GM12878 (cell line): ENCODE results near the gene PGGT1B. TPM values are rescaled to one million over a fixed set of nuclear protein-coding genes. Genes with fewer than 3 reads are reported as not detected.

Experiments used
- ATAC-seq: fragments of 200-7000 bp; cut with Tn5 transposase; 3 replicates; pipeline ENCODE4 v1.9.1; 2020; ENCODE audit warnings: mild to moderate bottlenecking, moderate library complexity
- BruUV-seq: library from RNA; stranded (reverse); fragments of 400-500 nt; replicated peaks from 2 replicates; lab custom pipeline; 2021; lab: Mats Ljungman, UMichigan
- CTCF ChIA-PET: fragments of 300-600 bp; sonication (Branson Sonifier 250); formaldehyde crosslinking; extraction: SDS; loops from one replicate; lab custom pipeline; 2021; ENCODE audit warnings: inconsistent platforms; lab: Yijun Ruan, JAX
- POLR2A ChIA-PET: fragments of 350-600 bp; formaldehyde crosslinking; extraction: SDS; loops from one replicate; lab custom pipeline; 2021; ENCODE audit warnings: inconsistent platforms; lab: Charles Lee
- RAD21 ChIA-PET: fragments of 300-600 bp; sonication (Branson Sonifier 250); formaldehyde crosslinking; loops from one replicate; lab custom pipeline; 2023; ENCODE audit warnings: antibody characterized with exemption; ENCODE audit not compliant: unreplicated experiment; lab: Charles Lee
- SMC1A ChIA-PET: fragments of 300-600 bp; sonication (Branson Sonifier 250); formaldehyde crosslinking; loops from one replicate; lab custom pipeline; 2023; ENCODE audit not compliant: unreplicated experiment, uncharacterized antibody; lab: Charles Lee
- DNase-seq: peaks from one replicate; pipeline ENCODE4 v3.0.0-alpha.2; 2011; ENCODE audit warnings: low read depth, low spot score
- FAIRE-seq: peaks from 3 replicates; lab custom pipeline; 2011; peaks lifted over from hg19 to GRCh38; lab: Jason Lieb, UNC
- H2AFZ ChIP-seq: 2 replicates; pipeline ENCODE4 v1.6.0; 2011; ENCODE audit warnings: low read depth, low read length, control low read depth; ENCODE audit not compliant: control insufficient read depth
- H3K27ac ChIP-seq: 2 replicates; pipeline ENCODE4 v1.5.1; 2011; ENCODE audit warnings: control low read depth; ENCODE audit not compliant: control insufficient read depth, insufficient read depth
- H3K27me3 ChIP-seq, 2 experiments: replicated peaks in 1 of 2; 2 replicates each; pipeline versions ENCODE4 v1.6.0 to v1.6.1; 2011; ENCODE audit warnings: low read length in 1 of 2; ENCODE audit not compliant: control insufficient read depth in 2 of 2, insufficient read depth in 2 of 2
- H3K36me3 ChIP-seq, 2 experiments: 2 replicates each; pipeline ENCODE4 v1.5.1; 2011; ENCODE audit warnings: low read length in 1 of 2; ENCODE audit not compliant: control insufficient read depth in 2 of 2, insufficient read depth in 2 of 2
- H3K4me1 ChIP-seq: 2 replicates; pipeline ENCODE4 v1.6.1; 2011; ENCODE audit warnings: mild to moderate bottlenecking, low read length, moderate library complexity, mixed read lengths; ENCODE audit not compliant: control insufficient read depth, insufficient read depth
- H3K4me2 ChIP-seq: 2 replicates; pipeline ENCODE4 v1.6.0; 2011; ENCODE audit warnings: control low read depth; ENCODE audit not compliant: control insufficient read depth, insufficient read depth
- H3K4me3 ChIP-seq: fragments of 200-600 bp; sonication (generic); 2 replicates; pipeline ENCODE4 v1.5.1; 2016
- H3K79me2 ChIP-seq: 2 replicates; pipeline ENCODE4 v1.6.0; 2011; ENCODE audit warnings: low read length; ENCODE audit not compliant: control insufficient read depth, insufficient read depth
- H3K9ac ChIP-seq: 2 replicates; pipeline ENCODE4 v1.8.0; 2011; ENCODE audit warnings: low read length, control low read depth, mixed read lengths; ENCODE audit not compliant: control insufficient read depth, insufficient read depth
- H3K9me3 ChIP-seq: replicated peaks from 3 replicates; pipeline ENCODE4 v1.5.1; 2011; ENCODE audit warnings: mild to moderate bottlenecking, low read length; ENCODE audit not compliant: control insufficient read depth, insufficient read depth
- H4K20me1 ChIP-seq: 2 replicates; pipeline ENCODE4 v1.6.0; 2011; ENCODE audit not compliant: control insufficient read depth, insufficient read depth
- BMI1 ChIP-seq: fragments of 450-650 bp; IDR thresholded peaks from 2 replicates; pipeline ENCODE4 v1.6.1; 2016; ENCODE audit warnings: mild to moderate bottlenecking, moderate library complexity, borderline replicate concordance
- BRCA1 ChIP-seq: IDR thresholded peaks from 2 replicates; pipeline ENCODE4 v1.6.1; 2011; ENCODE audit warnings: low read depth, low read length, improper control_type of control experiment
- CHD1 ChIP-seq: IDR thresholded peaks from 2 replicates; pipeline ENCODE4 v1.6.1; 2012; ENCODE audit warnings: low read depth, low read length, improper control_type of control experiment
- E4F1 ChIP-seq: fragments of 450-650 bp; IDR thresholded peaks from 2 replicates; pipeline ENCODE4 v1.6.1; 2018; ENCODE audit warnings: borderline replicate concordance, mild to moderate bottlenecking; ENCODE audit not compliant: partially characterized antibody
- ETV6 ChIP-seq, 2 experiments: fragments of 450-650 bp in 1 of 2; IDR thresholded peaks in 1 of 2; conservative IDR thresholded peaks in 1 of 2; 2 replicates each; pipeline ENCODE4 v1.6.1; 2014; ENCODE audit warnings: antibody characterized with exemption in 1 of 2, borderline replicate concordance in 1 of 2, low read depth in 1 of 2, mild to moderate bottlenecking in 1 of 2, moderate library complexity in 1 of 2
- PAX5 ChIP-seq: IDR thresholded peaks from 2 replicates; pipeline ENCODE4 v1.6.1; 2011; ENCODE audit warnings: low read depth, low read length, borderline replicate concordance
- SUPT20H ChIP-seq: IDR thresholded peaks from 2 replicates; pipeline ENCODE4 v1.6.1; 2011; ENCODE audit warnings: low read depth, mild to moderate bottlenecking, low read length, moderate library complexity, borderline replicate concordance; ENCODE audit not compliant: control insufficient read depth
- TCF3 ChIP-seq: IDR thresholded peaks from 2 replicates; pipeline ENCODE4 v1.6.1; 2012; ENCODE audit warnings: low read depth, mild to moderate bottlenecking, low read length, borderline replicate concordance; ENCODE audit not compliant: insufficient read depth
- YBX1 ChIP-seq: fragments of 450-650 bp; IDR thresholded peaks from 2 replicates; pipeline ENCODE4 v1.6.1; 2016; ENCODE audit warnings: antibody characterized with exemption
- ZNF217 ChIP-seq: fragments of 450-650 bp; IDR thresholded peaks from 2 replicates; pipeline ENCODE4 v1.6.1; 2017; ENCODE audit warnings: antibody characterized with exemption, mild to moderate bottlenecking
- WGBS: methylation state at CpG from one replicate; pipeline ENCODE4 v1.1.6; 2016; ENCODE audit warnings: low lambda C conversion rate; ENCODE audit not compliant: insufficient replicate concordance, insufficient coverage; ENCODE audit errors: missing lambda C conversion rate; 5-methylcytosine and 5-hydroxymethylcytosine counted together
- in situ Hi-C: fragments of 300-500 bp; cut with MboI; formaldehyde crosslinking; loops from 9 replicates; pipeline ENCODE4 v1.14.3; 2018; ENCODE audit warnings: mixed read lengths
- intact Hi-C: fragments of 100-400 bp; cut with micrococcal nuclease; formaldehyde crosslinking; loops from one replicate; pipeline ENCODE4 v1.14.2; 2022; ENCODE audit not compliant: unreplicated experiment
- polyA plus RNA-seq, 11 experiments: library from polyadenylated mRNA; depleted of rRNA in 4 of 11; unstranded in 6 of 11; stranded (reverse) in 5 of 11; fragments of >200 nt; fragmentation: Nextera tagmentation in 4 of 11; fragmentation: Illumina TruSeq in 1 of 11; extraction: Ambion mirVana in 4 of 11; extraction: Trizol in 1 of 11; gene quantifications; 1 replicate in 1 of 11; 2 replicates in 10 of 11; pipeline versions ENCODE4 v1.2.1 to v1.2.3, GENCODE V29; 2011 to 2016; ENCODE audit warnings: inconsistent platforms in 2 of 11, missing spikeins in 2 of 11, low read depth in 1 of 11
- total RNA-seq, 4 experiments: library from RNA; depleted of rRNA in 3 of 4; stranded (reverse); fragments of >200 nt in 3 of 4; fragmentation: Illumina TruSeq in 1 of 4; extraction: Trizol in 1 of 4; gene quantifications; 2 replicates each; pipeline versions ENCODE4 v1.2.1 to v1.2.3, GENCODE V29; 2013 to 2021
- TF ChIP-seq, protein P1 (sequence below): fragments of 450-650 bp; IDR thresholded peaks from 2 replicates; pipeline ENCODE4 v1.6.1; 2017; ENCODE audit warnings: mild to moderate bottlenecking, moderate library complexity

PGGT1B gene
- total and polyA plus RNA-seq, 10 of the 15 experiments (the other 5 are each of a cell fraction or from before 2014, with no cell fraction given): 5.0 to 38.4 (median 13.9) TPM

GRCh38 chr5:115190388-115190787 is 72.3 kb downstream of the PGGT1B start:
- Histone ChIP-seq H3K36me3 (no peaks in the 10 kb centered on the region), H3K4me2 (no peak overlapping the region), H3K4me1 (no peaks in the 10 kb centered on the region), H3K27me3 (no peaks in the 10 kb centered on the region), H3K9ac (no peak overlapping the region), H3K27ac (no peak overlapping the region), H3K79me2 (no peaks in the 10 kb centered on the region), H2AFZ (no peak overlapping the region), H3K4me3 (no peak overlapping the region), H4K20me1 (no peaks in the 10 kb centered on the region), H3K9me3 (no peaks in the 10 kb centered on the region)
- RAD21 ChIA-PET: interaction anchor here (1.6 kb wide), 1 partner anchor 45 kb away, joined by 4 read pairs; no protein-coding TSS in a partner anchor
- intact Hi-C loops (no loop called here), in situ Hi-C loops (no loop called here)
- FAIRE-seq (no peak), DNase-seq (no peak), ATAC-seq (no peak)
- TF ChIP-seq CHD1: no peak
- TF ChIP-seq, protein P1, sequence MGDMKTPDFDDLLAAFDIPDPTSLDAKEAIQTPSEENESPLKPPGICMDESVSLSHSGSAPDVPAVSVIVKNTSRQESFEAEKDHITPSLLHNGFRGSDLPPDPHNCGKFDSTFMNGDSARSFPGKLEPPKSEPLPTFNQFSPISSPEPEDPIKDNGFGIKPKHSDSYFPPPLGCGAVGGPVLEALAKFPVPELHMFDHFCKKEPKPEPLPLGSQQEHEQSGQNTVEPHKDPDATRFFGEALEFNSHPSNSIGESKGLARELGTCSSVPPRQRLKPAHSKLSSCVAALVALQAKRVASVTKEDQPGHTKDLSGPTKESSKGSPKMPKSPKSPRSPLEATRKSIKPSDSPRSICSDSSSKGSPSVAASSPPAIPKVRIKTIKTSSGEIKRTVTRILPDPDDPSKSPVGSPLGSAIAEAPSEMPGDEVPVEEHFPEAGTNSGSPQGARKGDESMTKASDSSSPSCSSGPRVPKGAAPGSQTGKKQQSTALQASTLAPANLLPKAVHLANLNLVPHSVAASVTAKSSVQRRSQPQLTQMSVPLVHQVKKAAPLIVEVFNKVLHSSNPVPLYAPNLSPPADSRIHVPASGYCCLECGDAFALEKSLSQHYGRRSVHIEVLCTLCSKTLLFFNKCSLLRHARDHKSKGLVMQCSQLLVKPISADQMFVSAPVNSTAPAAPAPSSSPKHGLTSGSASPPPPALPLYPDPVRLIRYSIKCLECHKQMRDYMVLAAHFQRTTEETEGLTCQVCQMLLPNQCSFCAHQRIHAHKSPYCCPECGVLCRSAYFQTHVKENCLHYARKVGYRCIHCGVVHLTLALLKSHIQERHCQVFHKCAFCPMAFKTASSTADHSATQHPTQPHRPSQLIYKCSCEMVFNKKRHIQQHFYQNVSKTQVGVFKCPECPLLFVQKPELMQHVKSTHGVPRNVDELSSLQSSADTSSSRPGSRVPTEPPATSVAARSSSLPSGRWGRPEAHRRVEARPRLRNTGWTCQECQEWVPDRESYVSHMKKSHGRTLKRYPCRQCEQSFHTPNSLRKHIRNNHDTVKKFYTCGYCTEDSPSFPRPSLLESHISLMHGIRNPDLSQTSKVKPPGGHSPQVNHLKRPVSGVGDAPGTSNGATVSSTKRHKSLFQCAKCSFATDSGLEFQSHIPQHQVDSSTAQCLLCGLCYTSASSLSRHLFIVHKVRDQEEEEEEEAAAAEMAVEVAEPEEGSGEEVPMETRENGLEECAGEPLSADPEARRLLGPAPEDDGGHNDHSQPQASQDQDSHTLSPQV: no peak
- no peak for TF ChIP-seq SUPT20H
- no peak for TF ChIP-seq E4F1
- no peak for TF ChIP-seq BRCA1
- TF ChIP-seq ZNF217: no peak
- no peak for TF ChIP-seq YBX1
- TF ChIP-seq BMI1: no peak
- no peak for TF ChIP-seq TCF3
- no peak for TF ChIP-seq PAX5
- TF ChIP-seq ETV6 (conservative IDR thresholded peaks at IDR 0.05 in 1 of 2, IDR thresholded peaks at IDR 0.05 in 1 of 2; ENCODE audit: borderline replicate concordance in 1 of 2, low read depth in 1 of 2): no peak
- POLR2A ChIA-PET: no interaction called here
- CTCF ChIA-PET: interaction anchor here (1.1 kb wide), 1 partner anchor 9 kb away, joined by 3 read pairs; no protein-coding TSS in a partner anchor
- WGBS: 29% methylated on average over 4 of the region's 4 CpGs
- SMC1A ChIA-PET: interaction anchor here (0.7 to 1.1 kb wide), 2 partner anchors 23 to 50 kb away, joined by 3 read pairs; no protein-coding TSS in a partner anchor
- no TSS peak for BruUV-seq
